NAMALWA (cell line): ENCODE results near the gene TUBA3C.

Experiments used
- DNase-seq: peaks from one replicate; pipeline ENCODE4 v3.0.0-alpha.2; 2015; ENCODE audit warnings: low spot score

Gene TUBA3C

GRCh38 chr13:19161308-19161707 is 20.3 kb downstream of the TUBA3C start:
- DNase-seq: no peak

- no peak for DNase-seq
These were observed 21.7 kb downstream of the TUBA3C start for GRCh38 chr13:19159761-19160420.

- no peak for DNase-seq
These were observed 22.4 kb downstream of the TUBA3C start for GRCh38 chr13:19159181-19159580.

GRCh38 chr13:19158526-19159174 is 23.0 kb downstream of the TUBA3C start:
- no peak for DNase-seq

GRCh38 chr13:19158006-19158405 is 23.6 kb downstream of the TUBA3C start:
- DNase-seq: no peak

- no peak for DNase-seq
These were observed 24.2 kb downstream of the TUBA3C start for GRCh38 chr13:19157461-19157860.

- DNase-seq: no peak
These were observed 25.4 kb downstream of the TUBA3C start for GRCh38 chr13:19156013-19156825.

- no peak for DNase-seq
These were observed 26.2 kb downstream of the TUBA3C start for GRCh38 chr13:19155321-19155861.

- DNase-seq: no peak
These were observed 26.8 kb downstream of the TUBA3C start for GRCh38 chr13:19154843-19155242.

- peak; percentile 51 for DNase-seq
These were observed 27.7 kb downstream of the TUBA3C start for GRCh38 chr13:19153782-19154450.

GRCh38 chr13:19152403-19152802 is 29.2 kb downstream of the TUBA3C start:
- DNase-seq: no peak

GRCh38 chr13:19151581-19152263 is 29.9 kb downstream of the TUBA3C start:
- DNase-seq: no peak

- no peak for DNase-seq
These were observed 30.9 kb downstream of the TUBA3C start for GRCh38 chr13:19150712-19151228.

- DNase-seq: no peak
These were observed 31.4 kb downstream of the TUBA3C start for GRCh38 chr13:19150226-19150625.

- DNase-seq: no peak
These were observed 33.1 kb downstream of the TUBA3C start for GRCh38 chr13:19148561-19148960.
